NCI-H2107 treated with DMSO at 0.1 percent for 48 hours (cell line): ENCODE results near the gene MAP3K9.
"Not testable (repeated sequence)": the region's sequence is repeated elsewhere in the genome, so short reads cannot be mapped to it uniquely, and the experiment has no call there.

Experiments
- DNase-seq: peaks from one replicate; lab custom pipeline; 2025; ENCODE audit not compliant: unreplicated experiment; lab: John Stamatoyannopoulos, UW

Gene MAP3K9

GRCh38 chr14:70726651-70727375 is 82.5 kb downstream of the MAP3K9 start:
- DNase-seq: peak; percentile 9

GRCh38 chr14:70724944-70725343 is 84.4 kb downstream of the MAP3K9 start:
- no peak for DNase-seq

- DNase-seq: no peak
Measured at GRCh38 chr14:70724110-70724509, 85.2 kb downstream of the MAP3K9 start.

GRCh38 chr14:70723276-70723675 is 86.0 kb downstream of the MAP3K9 start:
- no peak for DNase-seq

- DNase-seq: no peak
Measured at GRCh38 chr14:70722418-70722817, 86.9 kb downstream of the MAP3K9 start.

- DNase-seq: no peak
Measured at GRCh38 chr14:70721542-70721941, 87.8 kb downstream of the MAP3K9 start.

- DNase-seq: no peak
Measured at GRCh38 chr14:70718383-70719118, 90.8 kb downstream of the MAP3K9 start.

- DNase-seq: no peak
Measured at GRCh38 chr14:70716958-70717357, 92.4 kb downstream of the MAP3K9 start.

- no peak for DNase-seq
Measured at GRCh38 chr14:70716483-70716882, 92.8 kb downstream of the MAP3K9 start.

- peak; percentile 73 for DNase-seq
Measured at GRCh38 chr14:70714055-70714550, 95.2 kb downstream of the MAP3K9 start.

GRCh38 chr14:70713511-70713916 is 95.8 kb downstream of the MAP3K9 start:
- no peak for DNase-seq

GRCh38 chr14:70713096-70713495 is 96.2 kb downstream of the MAP3K9 start:
- no peak for DNase-seq

- peak; percentile 29 for DNase-seq
Measured at GRCh38 chr14:70711451-70711850, 97.9 kb downstream of the MAP3K9 start.

- DNase-seq: peak; percentile 97
Measured at GRCh38 chr14:70709726-70710382, 99.5 kb downstream of the MAP3K9 start.

GRCh38 chr14:70708717-70709570 is 100.4 kb downstream of the MAP3K9 start:
- DNase-seq: peak; percentile 80

- DNase-seq: peak; percentile 31
Measured at GRCh38 chr14:70707138-70708038, 101.9 kb downstream of the MAP3K9 start.

GRCh38 chr14:70706177-70706576 is 103.1 kb downstream of the MAP3K9 start:
- DNase-seq: no peak

GRCh38 chr14:70704960-70705359 is 104.4 kb downstream of the MAP3K9 start:
- no peak for DNase-seq

GRCh38 chr14:70703621-70704168 is 105.6 kb downstream of the MAP3K9 start:
- not testable (repeated sequence) for DNase-seq
